Smooth muscle cell (in vitro differentiated cells): ENCODE measurements around the gene ZBTB18. TPM values are rescaled to one million over a fixed set of nuclear protein-coding genes. Genes with fewer than 3 reads are reported as not detected.

Experiments used
- DNase-seq: peaks from one replicate; lab custom pipeline; 2025; ENCODE audit not compliant: unreplicated experiment; lab: John Stamatoyannopoulos, UW
- H2AFZ ChIP-seq: fragments of 200-600 bp; sonication (generic); 2 replicates; pipeline ENCODE4 v1.6.0; 2016; ENCODE audit warnings: antibody characterized with exemption, low read depth, mild to moderate bottlenecking
- H3F3A ChIP-seq: fragments of 200-600 bp; sonication (generic); 2 replicates; pipeline ENCODE4 v1.6.0; 2017; ENCODE audit warnings: antibody characterized with exemption, low read depth
- H3K27ac ChIP-seq: fragments of 200-600 bp; sonication (generic); 2 replicates; pipeline ENCODE4 v1.5.1; 2016; ENCODE audit warnings: low read depth, mild to moderate bottlenecking
- H3K27me3 ChIP-seq: fragments of 200-600 bp; sonication (generic); 2 replicates; pipeline ENCODE4 v1.6.1; 2016; ENCODE audit warnings: low read depth, mild to moderate bottlenecking
- H3K36me3 ChIP-seq: fragments of 200-600 bp; sonication (generic); 2 replicates; pipeline ENCODE4 v1.5.1; 2016; ENCODE audit warnings: low read depth
- H3K4me1 ChIP-seq: fragments of 200-600 bp; sonication (generic); 2 replicates; pipeline ENCODE4 v1.5.1; 2016; ENCODE audit warnings: low read depth
- H3K4me2 ChIP-seq: fragments of 200-600 bp; sonication (generic); 2 replicates; pipeline ENCODE4 v1.6.0; 2016; ENCODE audit warnings: mild to moderate bottlenecking
- H3K4me3 ChIP-seq: fragments of 200-600 bp; sonication (generic); 2 replicates; pipeline ENCODE4 v1.5.1; 2016; ENCODE audit warnings: mild to moderate bottlenecking
- H3K79me2 ChIP-seq: fragments of 200-600 bp; sonication (generic); 2 replicates; pipeline ENCODE4 v1.6.0; 2016; ENCODE audit warnings: low read depth, mild to moderate bottlenecking
- H3K9ac ChIP-seq: fragments of 200-600 bp; sonication (generic); 2 replicates; pipeline ENCODE4 v1.6.0; 2016; ENCODE audit warnings: low read depth
- H3K9me3 ChIP-seq: fragments of 200-600 bp; sonication (generic); replicated peaks from 2 replicates; pipeline ENCODE4 v1.5.1; 2016; ENCODE audit warnings: low read depth
- H4K20me1 ChIP-seq: fragments of 200-600 bp; sonication (generic); 2 replicates; pipeline ENCODE4 v1.6.0; 2016; ENCODE audit warnings: low read depth
- CTCF ChIP-seq: fragments of 200-600 bp; sonication (generic); IDR thresholded peaks from 2 replicates; pipeline ENCODE4 v1.5.1; 2017; ENCODE audit warnings: borderline replicate concordance, mild to moderate bottlenecking, antibody characterized with exemption; ENCODE audit not compliant: insufficient read depth, poor library complexity, severe bottlenecking
- WGBS: methylation state at CpG from one replicate; pipeline ENCODE4 v1.1.7; 2016; ENCODE audit warnings: low lambda C conversion rate; 5-methylcytosine and 5-hydroxymethylcytosine counted together
- polyA plus RNA-seq: library from polyadenylated mRNA; unstranded; fragments of >200 nt; fragmentation: Nextera tagmentation; extraction: Ambion mirVana; gene quantifications from 2 replicates; pipeline ENCODE4 v1.2.1, GENCODE V29; 2016
- total RNA-seq: library from RNA; depleted of rRNA; stranded (reverse); fragments of >200 nt; gene quantifications from 2 replicates; pipeline ENCODE4 v1.2.3, GENCODE V29; 2014

ZBTB18 gene
- total and polyA plus RNA-seq, 2 experiments from 2014 or later: 0.29 to 4.6 TPM

GRCh38 chr1:244062156-244062725 lies 11.2 kb downstream of the ZBTB18 start:
- no peak overlapping the region for H3K4me2 ChIP-seq
- H3K27me3 ChIP-seq: no peaks in the 10 kb centered on the region
- no peaks in the 10 kb centered on the region for H3F3A ChIP-seq
- no peaks in the 10 kb centered on the region for H4K20me1 ChIP-seq
- no peak for TF ChIP-seq CTCF
- no peaks in the 10 kb centered on the region for H3K79me2 ChIP-seq
- H3K36me3 ChIP-seq: no peaks in the 10 kb centered on the region
- WGBS: 88% methylated on average over 4 of the region's 4 CpGs
- no peak overlapping the region for H3K4me3 ChIP-seq
- DNase-seq: no peak
- H3K4me1 ChIP-seq: peaks cover 14% of the 10 kb centered on the region
- no peak overlapping the region for H3K27ac ChIP-seq
- H2AFZ ChIP-seq: no peak overlapping the region
- no peaks in the 10 kb centered on the region for H3K9me3 ChIP-seq
- H3K9ac ChIP-seq: no peak overlapping the region

DNA sequence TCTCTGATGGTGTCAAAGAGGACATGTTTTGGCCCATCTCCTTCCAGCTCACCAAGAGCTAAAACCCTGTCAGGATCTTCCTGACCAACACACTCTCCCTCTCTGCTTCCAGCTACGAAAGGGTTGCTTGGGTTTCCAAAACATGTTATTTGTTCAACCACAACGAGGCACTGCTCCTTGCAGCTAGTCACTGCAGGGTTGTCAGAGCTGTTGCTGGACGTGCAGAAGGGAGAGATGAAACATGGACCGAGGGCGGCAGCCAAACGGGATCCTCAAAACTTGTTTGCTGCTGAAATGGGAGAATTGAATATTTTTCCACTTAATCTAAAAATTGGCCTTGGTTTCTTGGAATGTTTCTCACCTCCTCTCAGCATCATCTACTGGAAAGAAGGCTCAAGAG lies 12.4 kb downstream of the ZBTB18 start:
- H3K27ac ChIP-seq: no peak overlapping the region
- no peaks in the 10 kb centered on the region for H3K36me3 ChIP-seq
- H3K4me2 ChIP-seq: no peak overlapping the region
- H4K20me1 ChIP-seq: no peaks in the 10 kb centered on the region
- no peak for DNase-seq
- H2AFZ ChIP-seq: no peak overlapping the region
- H3K27me3 ChIP-seq: no peaks in the 10 kb centered on the region
- H3K9ac ChIP-seq: no peak overlapping the region
- no peak overlapping the region for H3K4me3 ChIP-seq
- TF ChIP-seq CTCF: no peak
- H3F3A ChIP-seq: no peaks in the 10 kb centered on the region
- 83% methylated on average over 6 of the region's 6 CpGs for WGBS
- no peaks in the 10 kb centered on the region for H3K79me2 ChIP-seq
- no peaks in the 10 kb centered on the region for H3K9me3 ChIP-seq
- H3K4me1 ChIP-seq: peaks cover 13% of the 10 kb centered on the region

GRCh38 chr1:244064621-244065020 lies 13.5 kb downstream of the ZBTB18 start:
- H2AFZ ChIP-seq: no peak overlapping the region
- WGBS: 95% methylated on average over 8 of the region's 8 CpGs

More at GRCh38 chr1:244064621-244065020, 13.5 kb downstream of the ZBTB18 start:
- no peaks in the 10 kb centered on the region for H4K20me1 ChIP-seq
- H3K27ac ChIP-seq: no peak overlapping the region
- no peak for TF ChIP-seq CTCF
- no peaks in the 10 kb centered on the region for H3K27me3 ChIP-seq
- no peak overlapping the region for H3K9ac ChIP-seq
- no peaks in the 10 kb centered on the region for H3F3A ChIP-seq
- H3K9me3 ChIP-seq: no peaks in the 10 kb centered on the region
- no peaks in the 10 kb centered on the region for H3K79me2 ChIP-seq
- H3K4me1 ChIP-seq: peaks cover 13% of the 10 kb centered on the region
- H3K4me3 ChIP-seq: no peak overlapping the region
- H3K36me3 ChIP-seq: no peaks in the 10 kb centered on the region
- no peak for DNase-seq
- H3K4me2 ChIP-seq: no peak overlapping the region
